Esophagus muscularis mucosa (tissue), 3 donors: ENCODE data around the gene OLFML3.

Source experiments
- CTCF ChIP-seq, 3 experiments: fragments of 200-600 bp in 2 of 3; fragments of 450-650 bp in 1 of 3; sonication (generic) in 2 of 3; IDR thresholded peaks; one replicate each; pipeline ENCODE4 v1.5.1; 2017 to 2019; ENCODE audit warnings: antibody characterized with exemption in 3 of 3, mild to moderate bottlenecking in 2 of 3, moderate library complexity in 1 of 3
- POLR2A ChIP-seq: fragments of 450-650 bp; IDR thresholded peaks from one replicate; pipeline ENCODE4 v1.6.1; 2017; ENCODE audit warnings: antibody characterized with exemption, moderate library complexity, mild to moderate bottlenecking, low read depth
- POLR2AphosphoS5 ChIP-seq, 2 donors: sonication (generic); formaldehyde crosslinking; IDR thresholded peaks; one replicate each; pipeline ENCODE4 v1.6.1; 2017; ENCODE audit warnings: antibody characterized with exemption in 2 of 2

- TF ChIP-seq POLR2AphosphoS5 (IDR thresholded peaks at IDR 0.05) (no peak), CTCF (IDR thresholded peaks at IDR 0.05) (no peak), POLR2A (no peak)
These were observed 3.7 kb downstream of the OLFML3 start for GRCh38 chr1:113982949-113983348.
